NCI-H1417 treated with DMSO at 0.1 percent for 48 hours (cell line): Measurements from ENCODE around the gene PHYKPL.

Experiments
- DNase-seq: peaks from one replicate; lab custom pipeline; 2025; lab: John Stamatoyannopoulos, UW

PHYKPL gene

GRCh38 chr5:178186427-178186826 is 46.2 kb downstream of the PHYKPL start:
- no peak for DNase-seq

GRCh38 chr5:178182158-178182876 is 50.3 kb downstream of the PHYKPL start:
- no peak for DNase-seq

DNA sequence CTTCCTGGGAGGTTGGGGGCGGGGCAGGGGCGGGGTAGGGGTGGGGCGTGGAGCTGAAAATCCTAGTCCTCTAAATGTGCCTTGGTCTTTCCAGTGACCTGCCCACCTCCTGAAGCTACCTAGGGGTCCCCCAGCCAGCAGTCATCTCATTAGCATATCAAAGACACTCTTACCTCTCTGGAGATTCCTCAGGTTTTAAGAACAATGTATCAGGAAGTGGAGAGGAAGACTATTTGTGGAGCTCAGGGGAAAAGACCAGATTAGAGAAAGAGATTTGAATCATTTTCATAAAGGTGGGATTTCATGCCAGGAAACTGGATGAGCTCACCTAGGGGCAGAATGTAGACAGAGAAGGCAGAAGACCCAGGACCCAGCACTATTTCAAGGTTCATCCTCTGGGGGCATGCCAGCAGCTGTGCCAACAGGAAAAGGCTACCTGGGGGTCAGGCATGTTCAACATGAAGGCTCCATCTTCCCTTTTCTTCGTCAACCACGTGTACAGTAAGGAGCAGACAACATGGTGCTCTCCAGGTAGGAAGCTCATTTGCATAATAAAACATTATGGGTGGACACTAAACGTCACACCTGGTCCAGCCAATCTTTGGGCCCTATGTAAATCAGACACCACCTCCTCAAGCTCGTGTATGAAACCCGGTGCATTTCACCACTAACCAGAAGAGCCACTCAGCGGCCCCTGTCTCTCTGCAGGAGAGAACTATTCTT is 52.3 kb downstream of the PHYKPL start:
- no peak for DNase-seq

GRCh38 chr5:178177569-178177968 is 55.0 kb downstream of the PHYKPL start:
- no peak for DNase-seq

DNA sequence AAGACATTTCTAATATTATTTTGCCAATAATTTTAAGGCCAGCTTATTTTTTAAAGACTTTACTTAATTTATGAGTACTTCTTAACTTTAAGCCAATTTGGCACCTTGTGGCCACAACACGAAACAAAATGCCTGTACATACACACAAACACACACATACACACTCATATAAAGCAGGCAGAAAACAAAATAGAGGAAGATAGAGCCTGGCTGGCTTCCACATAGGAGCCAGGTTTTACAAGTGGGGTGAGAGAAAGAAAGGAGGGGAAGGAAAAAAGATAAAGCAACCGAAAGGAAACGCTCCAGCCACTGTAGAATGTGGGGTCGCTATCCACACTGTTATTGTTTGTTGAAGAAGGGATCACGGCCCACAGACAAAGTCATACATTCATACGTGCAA is 55.8 kb downstream of the PHYKPL start:
- no peak for DNase-seq

GRCh38 chr5:178174456-178174855 is 58.1 kb downstream of the PHYKPL start:
- no peak for DNase-seq

- DNase-seq: no peak
These were observed 62.1 kb downstream of the PHYKPL start for GRCh38 chr5:178170455-178170854.

DNA sequence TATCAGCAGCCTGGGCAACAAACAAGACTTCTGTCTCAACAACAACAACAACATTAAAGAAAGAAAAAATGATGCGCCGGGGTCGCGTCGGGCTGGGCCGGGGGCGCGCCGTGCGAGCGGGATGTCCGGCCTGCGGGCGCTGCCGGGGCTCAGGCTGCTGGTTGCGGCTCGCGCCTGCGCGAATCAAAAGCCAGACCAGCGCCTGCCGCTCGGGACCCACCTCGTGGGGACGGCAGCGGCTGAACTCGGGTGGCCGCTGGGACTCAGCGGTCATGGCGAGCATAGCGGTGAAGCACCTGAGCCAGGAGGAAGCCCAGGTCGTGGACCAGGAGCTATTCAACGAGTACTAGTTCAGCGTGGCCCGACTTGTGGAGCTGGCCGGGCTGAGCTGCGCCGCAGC is 67.0 kb downstream of the PHYKPL start:
- DNase-seq: no peak

DNA sequence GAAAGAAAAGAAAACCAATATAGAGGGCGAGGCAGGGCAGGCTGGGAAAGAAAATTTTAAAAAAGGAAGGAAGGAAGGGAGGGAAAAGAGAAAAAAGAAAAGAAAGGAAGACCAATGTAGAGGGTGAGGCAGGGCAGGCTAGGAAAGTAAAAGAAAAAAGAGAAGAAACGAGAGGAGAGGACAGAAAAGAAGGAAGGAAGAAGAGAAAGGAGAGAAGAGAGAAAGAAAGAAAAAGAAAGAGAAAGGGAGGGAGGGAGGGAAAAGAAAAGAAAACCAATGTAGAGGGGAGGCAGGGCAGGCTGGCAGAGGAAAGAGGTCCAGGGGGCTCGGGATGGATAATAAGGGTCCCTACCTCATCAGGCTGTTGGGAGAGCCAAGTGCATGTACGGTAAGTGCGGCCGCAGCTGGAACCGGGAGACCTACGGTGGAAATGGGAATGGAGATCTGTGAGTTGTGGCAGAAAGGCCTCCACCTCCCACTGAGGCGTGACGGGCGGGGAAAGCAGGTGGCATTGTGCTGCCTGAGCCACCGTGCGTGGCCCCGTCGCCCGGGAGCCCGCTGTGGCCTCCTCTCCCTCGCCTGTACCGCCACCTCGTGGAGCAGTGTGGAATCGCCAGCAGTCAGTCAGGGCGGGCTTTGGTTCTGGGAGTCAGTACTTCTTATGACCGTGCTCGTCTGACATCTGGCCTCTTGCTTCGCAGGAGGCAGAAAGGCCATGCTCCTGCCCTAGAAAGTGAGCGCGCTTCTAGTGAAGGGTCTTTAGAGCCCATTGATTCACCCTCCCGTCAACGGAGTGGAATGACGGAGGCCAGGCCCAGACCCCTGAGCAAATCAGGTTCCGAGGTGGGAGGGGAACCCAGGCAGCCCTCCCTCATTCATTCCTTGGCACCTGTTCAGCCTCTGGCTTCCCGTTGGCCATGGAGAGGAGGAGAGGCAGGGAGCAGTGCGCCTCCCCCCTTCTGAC is 68.5 kb downstream of the PHYKPL start:
- peak; percentile 40 for DNase-seq

DNA sequence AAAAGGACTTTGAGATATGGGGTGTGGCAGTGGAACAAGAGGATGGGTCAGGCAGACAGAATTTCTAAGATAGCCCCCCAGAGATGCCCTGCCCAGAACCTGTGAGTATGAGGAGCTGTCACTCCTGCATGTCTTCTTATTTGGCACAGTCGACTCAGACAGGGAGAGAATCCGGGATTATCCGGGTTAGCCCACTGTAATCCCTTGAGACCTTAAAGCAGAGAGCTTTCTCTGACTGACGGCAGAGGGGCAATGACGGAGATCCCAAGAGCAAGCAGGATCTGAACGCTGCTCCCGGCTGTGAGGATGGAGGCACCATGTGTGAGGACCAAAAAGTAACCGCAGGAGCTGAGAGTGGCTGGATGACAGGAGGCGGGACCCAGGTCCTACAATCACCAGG is 70.1 kb downstream of the PHYKPL start:
- DNase-seq: no peak

GRCh38 chr5:178160176-178160575 is 72.4 kb downstream of the PHYKPL start:
- DNase-seq: no peak
